GM19438 (cell line): Measurements from ENCODE around the gene IFNG-AS1.

ENCODE experiments used
- ATAC-seq: cut with Tn5 transposase; IDR thresholded peaks from one replicate; pipeline ENCODE4 v1.9.1; 2021; ENCODE audit warnings: low read depth; ENCODE audit not compliant: unreplicated experiment

The IFNG-AS1 gene

DNA sequence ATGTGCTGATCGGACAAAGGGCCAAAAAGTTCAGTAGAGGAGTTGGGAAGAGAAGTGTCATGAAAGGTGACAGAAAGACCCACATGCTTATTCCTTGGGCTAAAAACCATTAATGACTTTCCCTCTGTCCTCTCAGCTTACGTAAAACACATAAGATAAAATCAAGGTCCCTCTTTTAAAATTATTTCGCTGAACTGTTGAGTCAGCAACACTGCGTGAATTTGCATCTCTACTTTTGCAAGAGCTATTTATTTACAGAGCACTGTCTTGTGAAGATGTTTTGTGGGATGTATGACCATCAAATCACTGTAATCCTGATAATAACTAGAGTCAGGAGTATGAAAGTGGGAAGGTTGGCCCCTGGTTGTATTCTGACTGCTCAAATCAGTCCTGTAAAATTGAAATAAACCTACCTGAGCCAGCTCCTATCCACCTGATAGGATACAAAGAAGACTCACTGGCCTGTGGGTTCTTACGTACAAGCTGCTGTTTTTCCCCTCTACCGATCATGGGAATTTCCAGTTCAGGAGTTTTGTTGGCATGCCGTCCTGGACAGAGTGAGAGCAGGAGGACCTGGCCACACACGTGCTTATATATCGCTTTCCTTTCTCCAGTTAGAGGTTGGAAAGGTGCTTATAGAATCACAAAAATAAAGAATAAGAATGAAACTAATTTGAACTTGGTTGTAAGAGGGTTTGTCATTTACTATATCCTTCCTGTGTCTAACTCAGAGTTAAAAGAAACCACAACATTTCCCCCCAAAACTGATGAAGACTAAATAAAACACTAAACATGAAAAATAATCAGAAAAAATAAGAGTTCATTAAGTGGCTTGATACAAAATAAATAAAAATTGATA is 42.9 kb downstream of the IFNG-AS1 start:
- ATAC-seq: no peak

DNA sequence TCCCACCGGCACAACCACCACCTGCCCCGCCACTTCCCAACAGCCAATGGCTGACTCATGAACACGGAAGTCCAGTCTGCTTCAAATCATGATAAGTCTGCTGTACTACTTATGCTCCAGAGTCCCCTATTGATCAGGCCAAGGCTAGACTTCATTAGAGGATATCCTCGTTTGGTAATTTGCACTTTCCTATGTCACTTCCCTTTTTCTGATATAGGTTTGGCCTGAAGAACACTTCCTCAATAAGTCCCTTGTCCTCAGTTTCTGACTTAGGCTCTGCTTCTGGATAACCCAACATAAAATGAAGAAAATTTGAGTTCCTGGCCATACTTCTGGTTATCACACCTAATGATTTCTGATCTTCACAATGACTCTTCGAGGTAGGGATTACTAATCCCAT is 45.3 kb downstream of the IFNG-AS1 start:
- no peak for ATAC-seq

DNA sequence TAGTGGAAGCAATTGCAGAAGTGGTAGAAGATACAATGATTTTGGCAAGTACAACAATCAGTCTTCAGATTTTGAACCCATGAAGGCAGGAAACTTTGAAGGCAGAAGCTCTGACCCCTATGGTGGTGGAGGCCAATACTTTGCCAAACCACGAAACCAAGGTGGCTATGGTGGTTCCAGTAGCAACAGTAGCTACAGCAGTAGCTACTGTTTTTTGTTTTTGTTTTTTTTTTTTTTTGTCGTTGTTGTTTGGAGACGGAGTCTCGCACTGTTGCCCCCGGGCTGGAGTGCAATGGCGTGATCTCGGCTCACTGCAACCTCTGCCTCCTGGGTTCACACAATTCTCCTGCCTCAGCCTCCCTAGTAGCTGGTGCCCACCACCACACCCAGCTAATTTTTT is 47.4 kb downstream of the IFNG-AS1 start:
- ATAC-seq: no peak

DNA sequence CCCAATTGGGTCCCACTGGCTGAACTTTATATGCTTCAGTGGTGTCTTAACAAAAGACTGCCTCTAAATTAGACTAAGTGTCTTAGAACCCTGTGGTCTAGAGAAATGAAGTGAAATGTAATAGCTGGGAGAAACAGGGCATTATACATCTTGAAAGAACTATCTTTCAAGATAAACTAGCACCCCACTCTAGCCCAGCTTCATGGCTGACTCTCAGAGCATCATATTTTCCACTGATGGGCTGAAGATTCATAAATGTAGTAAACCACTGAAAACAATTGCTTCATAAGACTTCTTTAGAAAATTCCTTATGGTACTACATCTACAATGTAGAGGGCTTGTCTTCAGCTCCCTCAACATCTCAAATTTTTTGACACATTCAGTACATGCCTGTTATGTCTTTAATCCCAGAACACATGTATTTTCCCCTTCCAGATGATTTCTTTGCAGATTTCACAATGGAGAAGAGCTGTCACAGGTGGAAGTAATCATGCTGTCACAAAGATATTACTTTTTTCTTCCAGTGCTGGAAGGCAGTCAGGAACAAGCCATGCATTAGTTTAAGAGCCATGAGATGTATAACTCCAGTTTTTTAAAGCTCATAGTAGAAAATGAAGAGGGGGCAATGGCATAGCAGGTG is 48.5 kb downstream of the IFNG-AS1 start:
- ATAC-seq: no peak

DNA sequence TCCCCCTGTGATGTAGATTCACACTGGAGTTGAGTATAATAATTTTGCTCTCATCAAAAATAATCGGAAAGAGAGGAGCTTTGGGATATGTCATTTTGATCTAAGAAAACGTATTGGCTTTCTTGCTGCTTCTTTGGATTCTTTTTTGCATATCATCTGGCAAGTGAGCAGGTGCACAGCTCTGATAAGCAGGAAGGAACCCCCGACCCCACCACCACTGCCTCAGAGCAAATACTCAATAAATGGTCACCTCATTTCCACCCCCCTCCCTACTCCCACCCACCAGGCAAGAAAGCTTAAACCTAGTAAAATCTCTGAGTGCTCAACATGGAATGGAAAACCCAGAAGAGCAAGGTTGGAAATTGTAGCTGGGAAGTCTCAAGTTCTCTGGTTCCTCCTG is 49.4 kb downstream of the IFNG-AS1 start:
- ATAC-seq: no peak

DNA sequence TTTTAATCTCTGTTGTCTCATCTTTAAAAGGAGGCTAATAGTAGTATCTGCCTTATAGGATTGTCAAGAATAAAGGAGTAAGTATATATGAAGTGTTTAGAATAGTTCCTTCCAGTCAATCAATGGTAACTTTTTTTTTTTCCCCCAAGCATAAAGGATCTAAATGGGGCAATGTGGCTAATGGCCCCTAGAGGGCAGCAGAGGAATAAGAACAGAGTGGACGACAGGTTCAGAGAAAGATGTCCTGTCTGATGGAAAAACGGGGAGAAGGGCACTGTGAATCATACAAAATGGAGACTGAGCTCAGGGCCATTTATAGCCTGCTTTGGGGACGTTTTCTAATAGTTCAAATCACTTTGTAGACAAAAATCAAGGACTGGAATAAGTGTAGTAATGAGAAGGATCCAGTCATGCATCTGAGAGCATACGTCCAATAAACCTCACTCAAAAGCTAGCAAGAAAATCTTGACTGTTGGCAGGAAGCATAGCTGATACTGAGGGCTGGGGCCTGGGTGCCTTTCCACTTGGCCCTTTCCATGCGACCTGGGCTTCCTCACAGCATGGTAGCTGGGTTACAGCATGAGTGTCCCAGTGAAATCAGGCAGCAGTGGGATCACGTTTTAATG is 51.3 kb downstream of the IFNG-AS1 start:
- peak; percentile 59 for ATAC-seq

DNA sequence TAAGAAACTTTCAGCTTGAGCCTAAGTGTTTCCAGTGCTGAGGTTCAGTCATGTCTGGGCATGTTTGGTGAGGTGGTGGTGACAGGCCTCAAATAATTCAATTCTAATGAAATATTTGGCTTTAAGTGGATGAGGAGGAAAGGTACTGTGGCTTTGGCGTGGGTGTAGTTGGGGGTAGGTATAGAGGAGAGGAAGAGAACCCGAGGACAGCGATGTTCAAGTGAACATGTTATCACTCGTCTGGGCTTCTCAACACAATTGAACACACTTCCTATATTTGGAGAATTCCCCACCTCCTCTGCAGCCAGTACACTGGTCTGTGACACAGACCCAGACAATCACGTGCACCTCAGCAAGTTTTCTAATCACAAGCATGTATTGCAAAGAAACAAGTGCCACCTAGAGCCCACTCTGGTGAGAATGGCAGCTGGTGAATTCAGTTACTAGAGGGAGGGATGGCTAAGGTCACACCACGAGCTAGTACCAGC is 53.0 kb downstream of the IFNG-AS1 start:
- peak; percentile 67 for ATAC-seq

DNA sequence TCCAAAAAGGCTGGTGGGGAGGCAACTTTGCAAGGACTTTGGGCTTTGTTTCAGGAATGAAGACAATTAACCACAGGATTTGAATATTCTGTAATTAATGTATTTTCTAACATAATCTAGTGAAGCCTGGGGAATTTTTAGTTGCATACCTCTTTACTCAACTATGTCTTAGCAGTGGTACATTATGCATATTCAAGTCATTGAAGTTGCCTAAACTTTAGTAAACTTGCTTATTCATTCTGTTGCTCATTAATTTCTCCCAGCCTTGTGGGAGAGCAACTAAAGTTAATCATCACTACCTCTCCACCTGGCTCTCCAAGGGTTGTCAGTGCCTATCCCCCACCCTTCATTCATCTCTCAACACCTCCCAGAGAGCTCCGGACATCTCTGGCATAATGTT is 54.2 kb downstream of the IFNG-AS1 start:
- ATAC-seq: no peak

DNA sequence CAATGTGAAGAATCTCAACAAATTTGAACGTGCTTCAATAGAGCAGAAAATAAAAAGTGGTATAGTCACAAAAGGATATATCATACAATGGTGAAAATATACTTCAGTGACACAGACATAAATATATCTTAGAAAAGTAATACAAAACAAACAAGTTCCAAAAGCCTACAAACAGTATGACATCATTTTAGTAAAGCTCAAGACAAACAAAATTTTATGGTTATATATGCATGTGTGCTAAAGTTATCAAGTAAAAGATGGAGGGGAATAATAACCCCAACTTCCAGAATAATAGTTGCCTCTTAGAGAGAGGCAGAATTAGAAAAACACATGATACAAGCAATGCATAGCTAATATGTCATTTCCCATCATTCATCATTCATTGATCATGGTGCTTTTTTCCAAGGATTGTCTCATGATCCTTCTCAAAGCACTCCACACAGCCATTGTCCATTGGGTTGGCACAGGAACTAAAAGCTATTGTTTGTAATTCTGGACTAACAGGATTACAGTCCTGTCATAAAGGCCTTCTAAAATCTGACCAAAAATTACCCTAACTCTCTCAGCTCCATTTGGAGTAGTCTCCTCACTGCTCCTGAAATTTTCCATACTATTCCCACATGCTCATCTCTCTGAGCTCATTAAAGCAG is 59.5 kb downstream of the IFNG-AS1 start:
- ATAC-seq: no peak

DNA sequence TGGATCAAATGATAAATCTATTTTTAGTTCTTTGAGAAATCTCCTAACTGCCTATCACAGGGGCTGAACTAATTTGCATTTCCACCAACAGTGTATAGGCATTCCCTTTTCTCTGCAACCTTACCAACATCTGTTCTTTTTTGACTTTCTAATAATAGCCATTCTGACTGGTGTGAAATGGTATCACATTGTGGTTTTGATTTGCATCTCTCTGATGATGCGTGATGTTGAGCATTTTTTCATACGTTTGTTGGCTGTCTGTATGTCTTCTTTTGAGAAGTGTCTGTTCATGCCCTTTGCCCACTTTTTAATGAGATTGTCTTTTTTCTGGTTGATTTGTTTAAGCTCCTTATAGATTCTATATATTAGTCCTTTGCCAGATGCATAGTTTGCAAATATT is 67.1 kb downstream of the IFNG-AS1 start:
- ATAC-seq: no peak

DNA sequence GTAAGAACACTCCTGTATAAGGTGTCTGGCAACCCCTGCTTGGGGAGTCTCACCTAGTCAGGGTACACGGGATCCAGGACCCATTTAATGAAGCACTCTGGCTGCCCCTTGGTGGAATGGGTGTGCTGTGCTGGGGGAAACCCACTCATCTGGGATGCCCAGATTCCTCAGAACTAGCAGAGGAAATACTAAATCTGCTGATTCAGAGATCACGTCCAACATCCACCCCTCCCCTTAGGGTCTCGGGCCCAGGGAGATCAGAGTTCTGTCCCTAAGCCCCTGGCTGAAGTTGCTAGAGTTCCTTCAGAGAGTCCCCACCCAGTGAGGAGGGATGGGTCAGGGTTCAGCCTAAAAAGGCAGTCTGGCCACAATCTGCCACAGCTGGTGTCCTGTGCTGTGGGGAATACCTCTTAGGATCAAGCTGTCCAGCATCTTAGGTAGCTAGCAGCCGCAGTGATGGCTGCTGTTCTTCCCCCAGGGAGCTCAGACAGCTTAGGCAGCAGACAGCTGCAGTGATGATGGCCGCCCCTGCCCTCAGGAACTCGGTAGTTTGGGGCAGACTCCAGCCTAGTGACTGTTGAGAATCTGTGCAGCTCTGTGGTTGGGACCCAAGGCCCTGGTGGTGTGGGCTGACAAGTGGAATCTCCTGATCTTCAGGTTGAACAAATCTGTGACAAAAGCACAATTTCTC is 74.8 kb downstream of the IFNG-AS1 start:
- ATAC-seq: no peak

DNA sequence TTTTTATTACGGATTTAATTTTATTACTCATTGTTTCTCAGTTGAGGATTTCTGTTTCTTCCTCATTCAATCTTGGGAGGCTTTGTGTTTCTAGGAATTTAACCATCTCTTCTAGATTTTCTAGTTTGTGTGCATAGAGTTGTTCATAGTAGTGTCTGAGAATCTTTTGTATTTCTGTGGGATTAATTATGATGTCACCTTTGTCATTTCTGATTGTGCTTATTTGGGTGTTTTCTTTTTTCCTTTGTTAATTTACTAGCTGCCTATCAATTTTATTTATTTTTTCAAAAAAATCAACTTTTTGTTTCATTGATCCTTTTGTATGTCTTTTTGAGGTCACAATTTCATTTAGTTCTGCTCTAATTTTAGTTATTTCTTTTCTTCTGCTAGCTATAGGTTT is 75.9 kb downstream of the IFNG-AS1 start:
- ATAC-seq: no peak

DNA sequence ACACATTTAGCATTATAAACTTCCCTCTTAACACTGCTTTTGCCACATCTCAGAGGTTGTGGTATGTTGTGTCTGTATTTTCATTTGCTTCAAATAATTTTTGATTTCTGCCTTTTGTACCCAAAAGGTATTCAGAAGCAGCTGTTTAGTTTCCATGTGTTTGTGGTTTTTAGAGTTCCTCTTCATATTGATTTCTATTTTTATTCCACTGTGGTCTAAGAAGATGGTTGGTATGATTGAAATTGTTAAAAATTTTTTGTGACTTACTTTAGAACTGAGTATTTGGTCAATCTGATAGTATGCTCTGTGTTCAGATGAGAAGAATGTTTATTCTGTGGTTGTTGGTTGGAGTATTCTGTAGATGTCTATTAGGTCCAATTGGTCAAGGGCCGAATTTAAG is 76.4 kb downstream of the IFNG-AS1 start:
- no peak for ATAC-seq

DNA sequence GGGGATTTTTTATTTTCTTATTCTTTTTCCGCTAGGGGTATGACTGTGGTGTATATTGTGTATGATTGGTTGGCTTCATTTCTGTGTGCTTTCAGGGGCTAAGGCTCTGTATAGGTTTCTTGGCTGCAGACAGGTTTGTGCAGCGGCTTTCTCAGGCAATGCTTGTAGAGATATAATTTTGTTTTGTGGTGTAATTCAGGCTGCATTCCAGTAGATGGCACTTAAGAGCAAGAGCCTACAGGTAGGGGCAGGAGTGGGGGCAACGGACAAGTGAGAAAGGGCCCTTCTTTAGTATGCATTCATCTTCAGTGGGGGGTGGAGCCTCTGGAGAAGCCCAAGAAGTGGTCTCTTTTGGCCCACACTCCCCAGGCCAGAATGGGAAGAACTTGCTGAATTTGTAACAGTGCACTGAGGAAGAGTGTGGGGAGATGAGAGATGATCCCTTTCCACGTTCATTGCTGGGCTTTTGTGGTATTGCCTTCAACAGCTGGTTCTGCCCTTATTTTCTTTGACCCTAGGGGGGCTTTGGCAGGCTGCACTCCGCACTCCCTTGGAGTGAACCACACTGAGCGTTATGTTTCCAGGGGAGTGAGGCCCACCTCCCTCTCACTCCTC is 78.6 kb downstream of the IFNG-AS1 start:
- ATAC-seq: no peak

DNA sequence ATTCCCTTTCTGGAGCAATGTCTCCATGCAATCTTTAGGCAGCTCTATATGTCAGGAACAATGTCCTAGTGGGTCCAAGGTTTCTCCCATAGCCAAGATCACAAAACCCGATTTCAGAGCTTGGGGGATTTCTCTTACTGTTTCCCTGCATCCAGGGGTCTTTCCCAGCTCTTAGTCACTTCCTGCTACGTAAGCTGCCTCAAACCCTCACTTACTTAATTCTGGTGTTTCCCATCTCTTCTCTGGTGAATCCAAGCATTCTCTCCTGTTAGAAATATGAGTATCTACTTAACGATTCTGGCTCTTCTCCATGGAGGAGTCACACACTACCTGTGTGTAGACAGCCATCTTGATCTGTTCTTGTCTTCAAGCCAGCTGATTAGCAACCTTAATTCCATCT is 80.0 kb downstream of the IFNG-AS1 start:
- ATAC-seq: no peak
